H7 (cell line): ENCODE results near the gene NDST1. TPM values are rescaled to one million over a fixed set of nuclear protein-coding genes. Genes with fewer than 3 reads are reported as not detected.

ENCODE experiments used
- DNase-seq: peaks from one replicate; pipeline ENCODE4 v3.0.0; 2012
- H3K27me3 ChIP-seq: 2 replicates; pipeline ENCODE4 v1.6.0; 2011; ENCODE audit warnings: mild to moderate bottlenecking, low read length; ENCODE audit not compliant: control insufficient read depth, insufficient read depth
- H3K36me3 ChIP-seq: replicated peaks from 2 replicates; pipeline ENCODE4 v1.5.1; 2011; ENCODE audit warnings: low read length; ENCODE audit not compliant: control insufficient read depth, insufficient read depth
- H3K4me3 ChIP-seq: 2 replicates; pipeline ENCODE4 v1.5.1; 2011; ENCODE audit warnings: low read depth, mild to moderate bottlenecking, control low read depth, low read length, moderate library complexity; ENCODE audit not compliant: insufficient read depth
- total RNA-seq: library from RNA; depleted of rRNA; stranded (reverse); fragments of >200 nt; shearing (Covaris generic); gene quantifications from 2 replicates; pipeline ENCODE4 v1.2.3, GENCODE V29; 2014

NDST1 gene
- total RNA-seq, 1 experiment from 2014 or later, result 24.8 TPM

GRCh38 chr5:150590979-150591695 lies 83.2 kb downstream of the NDST1 start:
- DNase-seq, result peak; percentile 69
- no peaks in the 10 kb centered on the region for H3K36me3 ChIP-seq
- no peaks in the 10 kb centered on the region; the same call in 1 of the 2 replicates for H3K27me3 ChIP-seq
- H3K4me3 ChIP-seq, result no peak overlapping the region

- H3K27me3 ChIP-seq, result no peaks in the 10 kb centered on the region
- no peak for DNase-seq
- no peaks in the 10 kb centered on the region for H3K36me3 ChIP-seq
- H3K4me3 ChIP-seq, result no peak overlapping the region
Measured at GRCh38 chr5:150593593-150593992, 85.7 kb downstream of the NDST1 start.

GRCh38 chr5:150593996-150594395 lies 86.1 kb downstream of the NDST1 start:
- no peak for DNase-seq
- H3K36me3 ChIP-seq, result no peaks in the 10 kb centered on the region
- H3K27me3 ChIP-seq, result no peaks in the 10 kb centered on the region
- H3K4me3 ChIP-seq, result no peak overlapping the region

GRCh38 chr5:150595466-150596031 lies 87.6 kb downstream of the NDST1 start:
- no peak for DNase-seq
- Histone ChIP-seq H3K4me3 (no peak overlapping the region), H3K36me3 (no peaks in the 10 kb centered on the region), H3K27me3 (no peaks in the 10 kb centered on the region)

GRCh38 chr5:150596313-150596712 lies 88.4 kb downstream of the NDST1 start:
- H3K27me3 ChIP-seq, result no peaks in the 10 kb centered on the region
- no peak for DNase-seq
- no peak overlapping the region for H3K4me3 ChIP-seq
- H3K36me3 ChIP-seq, result no peaks in the 10 kb centered on the region

- no peaks in the 10 kb centered on the region for H3K27me3 ChIP-seq
Measured at GRCh38 chr5:150596826-150597225, 88.9 kb downstream of the NDST1 start.

GRCh38 chr5:150598006-150598405 lies 90.1 kb downstream of the NDST1 start:
- H3K4me3 ChIP-seq, result no peak overlapping the region
- no peaks in the 10 kb centered on the region for H3K36me3 ChIP-seq
- no peaks in the 10 kb centered on the region for H3K27me3 ChIP-seq
- DNase-seq, result peak; percentile 55

More at GRCh38 chr5:150596826-150597225, 88.9 kb downstream of the NDST1 start:
- DNase-seq, result no peak
- Histone ChIP-seq H3K4me3 (no peak overlapping the region), H3K36me3 (no peaks in the 10 kb centered on the region)

GRCh38 chr5:150598821-150599273 lies 90.9 kb downstream of the NDST1 start:
- no peaks in the 10 kb centered on the region for H3K27me3 ChIP-seq
- H3K36me3 ChIP-seq, result no peaks in the 10 kb centered on the region
- H3K4me3 ChIP-seq, result no peak overlapping the region
- no peak for DNase-seq

- Histone ChIP-seq H3K36me3 (no peaks in the 10 kb centered on the region), H3K4me3 (no peak overlapping the region), H3K27me3 (no peaks in the 10 kb centered on the region)
- DNase-seq, result no peak
Measured at GRCh38 chr5:150599281-150599680, 91.3 kb downstream of the NDST1 start.

GRCh38 chr5:150599917-150600511 lies 92.1 kb downstream of the NDST1 start:
- DNase-seq, result peak; percentile 76
- no peak overlapping the region for H3K4me3 ChIP-seq
- H3K27me3 ChIP-seq, result no peaks in the 10 kb centered on the region
- H3K36me3 ChIP-seq, result no peaks in the 10 kb centered on the region

GRCh38 chr5:150600616-150601490 lies 92.9 kb downstream of the NDST1 start:
- H3K36me3 ChIP-seq, result no peaks in the 10 kb centered on the region
- no peak overlapping the region for H3K4me3 ChIP-seq
- DNase-seq, result peak; percentile 62

GRCh38 chr5:150601491-150602345 lies 93.8 kb downstream of the NDST1 start:
- DNase-seq, result no peak
- Histone ChIP-seq H3K27me3 (no peaks in the 10 kb centered on the region), H3K36me3 (no peaks in the 10 kb centered on the region), H3K4me3 (no peak overlapping the region)

More at GRCh38 chr5:150600616-150601490, 92.9 kb downstream of the NDST1 start:
- no peaks in the 10 kb centered on the region for H3K27me3 ChIP-seq

GRCh38 chr5:150603052-150603451 lies 95.1 kb downstream of the NDST1 start:
- Histone ChIP-seq H3K36me3 (no peaks in the 10 kb centered on the region), H3K4me3 (no peak overlapping the region), H3K27me3 (no peaks in the 10 kb centered on the region)
- no peak for DNase-seq

GRCh38 chr5:150603491-150603890 lies 95.6 kb downstream of the NDST1 start:
- Histone ChIP-seq H3K4me3 (no peak overlapping the region), H3K36me3 (no peaks in the 10 kb centered on the region), H3K27me3 (no peaks in the 10 kb centered on the region)
- no peak for DNase-seq
